IPS-15b (cell line): ENCODE measurements around the gene PPP2R2C.

Source experiments
- H3K27me3 ChIP-seq: one replicate; pipeline ENCODE4 v1.6.1; 2013; ENCODE audit warnings: low read length; ENCODE audit not compliant: control insufficient read depth, insufficient read depth
- H3K36me3 ChIP-seq: one replicate; pipeline ENCODE4 v1.6.1; 2013; ENCODE audit warnings: low read length; ENCODE audit not compliant: control insufficient read depth, insufficient read depth
- H3K4me1 ChIP-seq: one replicate; pipeline ENCODE4 v1.6.1; 2013; ENCODE audit warnings: mild to moderate bottlenecking, low read length; ENCODE audit not compliant: control insufficient read depth, insufficient read depth
- H3K4me3 ChIP-seq: one replicate; pipeline ENCODE4 v1.5.1; 2013; ENCODE audit warnings: low read depth, low read length
- H3K9ac ChIP-seq: one replicate; pipeline ENCODE4 v1.6.1; 2013; ENCODE audit warnings: low read depth, mild to moderate bottlenecking, low read length
- H3K9me3 ChIP-seq: one replicate; pipeline ENCODE4 v1.6.1; 2013; ENCODE audit warnings: mild to moderate bottlenecking, low read length; ENCODE audit not compliant: control insufficient read depth, insufficient read depth

The PPP2R2C gene

DNA sequence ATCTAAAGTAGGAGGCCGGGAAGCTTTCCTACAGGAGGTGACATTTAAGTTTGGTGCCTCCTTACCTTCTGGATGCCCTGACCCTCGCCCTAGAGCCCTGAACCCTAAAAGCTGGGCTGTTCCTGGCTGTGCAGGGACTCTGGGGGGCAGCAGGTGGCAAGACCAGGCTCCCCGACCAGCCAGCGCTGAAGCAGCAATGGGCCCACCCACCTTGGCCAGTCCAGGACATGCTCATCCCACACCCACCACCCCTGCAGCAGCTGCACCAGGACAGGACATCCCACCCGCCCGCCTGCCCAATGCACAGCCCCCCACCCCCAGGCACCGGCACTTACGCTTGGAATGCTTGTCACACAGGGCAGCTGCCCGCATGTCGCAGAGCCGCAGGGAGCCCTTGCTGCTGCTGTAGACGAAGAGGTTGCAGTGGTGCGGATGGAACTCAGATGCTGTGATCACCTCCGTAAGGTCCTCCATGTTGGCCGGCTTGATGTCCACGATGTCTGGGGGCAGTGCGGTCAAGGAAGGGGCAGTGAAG, 124.8 kb downstream of the PPP2R2C start:
- Histone ChIP-seq H3K4me1 (no peaks in the 10 kb centered on the region), H3K9me3 (no peaks in the 10 kb centered on the region), H3K27me3 (no peaks in the 10 kb centered on the region), H3K36me3 (no peaks in the 10 kb centered on the region), H3K4me3 (no peak overlapping the region), H3K9ac (no peak overlapping the region)

DNA sequence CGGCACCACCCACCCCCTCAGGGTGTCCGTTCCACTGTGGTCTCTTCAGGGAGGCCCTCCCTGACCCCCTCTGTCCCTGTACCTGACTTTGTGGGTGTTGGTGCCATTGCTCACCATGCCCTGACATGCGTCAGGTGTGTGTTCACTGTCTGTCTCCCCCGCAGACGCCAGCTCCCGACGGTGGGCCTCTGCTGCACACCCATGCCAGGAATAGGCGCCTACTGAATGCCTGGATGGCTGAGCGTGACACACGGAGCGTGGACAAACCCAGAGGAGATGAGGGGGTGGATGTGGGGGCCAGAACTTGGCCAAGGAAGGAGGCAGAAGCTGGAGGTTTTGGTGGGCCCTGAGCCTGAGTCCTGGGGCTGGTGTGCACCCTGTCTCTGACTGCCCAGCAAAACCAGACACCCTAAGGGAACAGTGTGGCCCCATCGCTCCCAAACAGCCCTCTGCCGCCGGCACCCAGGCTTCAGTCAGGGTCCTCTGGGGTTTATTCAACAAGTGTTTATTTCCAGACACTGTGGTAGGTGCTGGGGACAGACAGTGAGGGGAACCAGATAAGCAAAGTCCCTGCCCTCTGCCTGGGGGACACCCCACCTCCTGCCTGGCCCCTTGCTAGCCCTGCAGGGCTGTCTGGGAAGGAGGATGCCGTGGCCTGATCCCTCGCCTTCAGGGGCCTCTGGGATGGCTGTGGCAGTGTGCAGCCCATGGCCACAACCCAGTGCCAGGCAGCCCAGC, 125.9 kb downstream of the PPP2R2C start:
- Histone ChIP-seq H3K4me3 (no peak overlapping the region), H3K4me1 (no peaks in the 10 kb centered on the region), H3K36me3 (no peaks in the 10 kb centered on the region), H3K9ac (no peak overlapping the region), H3K27me3 (no peaks in the 10 kb centered on the region), H3K9me3 (no peaks in the 10 kb centered on the region)

DNA sequence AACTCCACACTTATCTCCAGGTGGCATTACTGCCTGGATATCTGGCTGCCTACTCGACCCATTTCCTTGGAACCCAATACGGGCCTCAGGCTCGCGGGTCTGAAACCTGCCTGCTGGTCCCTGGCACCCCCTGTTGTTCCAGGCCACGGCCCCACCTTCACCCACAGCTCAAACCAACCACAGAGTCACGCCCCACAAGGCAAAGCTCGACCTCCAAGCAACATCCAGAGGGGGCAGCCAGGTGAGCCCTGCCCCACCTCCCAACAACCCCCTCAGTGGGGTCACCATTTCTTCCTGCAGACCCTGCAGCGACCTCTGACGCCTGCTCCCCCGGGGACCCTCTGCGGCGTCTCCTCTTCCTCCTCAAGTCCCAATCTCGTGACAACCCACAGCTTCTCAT, 126.5 kb downstream of the PPP2R2C start:
- Histone ChIP-seq H3K4me3 (no peak overlapping the region), H3K4me1 (no peaks in the 10 kb centered on the region), H3K36me3 (no peaks in the 10 kb centered on the region), H3K9ac (no peak overlapping the region), H3K9me3 (no peaks in the 10 kb centered on the region), H3K27me3 (no peaks in the 10 kb centered on the region)

DNA sequence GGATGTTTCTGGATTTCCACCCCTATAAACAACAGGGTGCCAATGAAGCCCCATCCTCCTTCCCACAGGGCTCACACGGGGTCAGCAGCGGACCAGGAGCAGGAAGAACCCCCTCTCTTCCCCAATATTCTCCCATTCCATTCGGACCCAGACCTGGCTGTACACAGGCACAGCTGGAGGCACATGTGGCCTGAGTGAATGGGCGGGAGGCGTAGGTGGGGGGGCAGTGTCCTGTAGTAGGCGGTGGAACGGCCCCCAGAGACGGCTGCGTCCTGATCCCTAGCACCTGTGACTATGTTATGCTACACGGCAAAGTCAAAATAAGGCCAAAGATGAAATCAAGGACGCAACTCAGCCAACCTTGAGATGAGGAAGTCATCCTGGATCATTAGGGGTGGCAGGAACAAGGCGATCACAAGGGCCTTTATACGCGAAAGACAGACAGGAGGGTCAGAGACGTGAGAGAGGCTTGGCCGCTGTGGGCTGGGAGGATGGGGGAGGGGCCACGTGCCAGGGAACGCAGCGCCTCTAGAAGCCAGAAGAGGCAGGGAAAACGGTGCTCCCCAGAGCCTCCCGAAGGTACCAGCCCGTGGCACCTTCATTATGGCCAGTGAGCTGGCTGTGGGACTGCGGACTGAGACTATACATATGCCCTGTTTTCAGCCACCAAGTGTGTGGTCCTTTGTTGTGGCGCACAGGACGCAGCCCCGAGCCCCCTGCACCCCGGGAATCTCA, 127.2 kb downstream of the PPP2R2C start:
- Histone ChIP-seq H3K9me3 (no peaks in the 10 kb centered on the region), H3K4me3 (no peak overlapping the region), H3K4me1 (no peaks in the 10 kb centered on the region), H3K36me3 (no peaks in the 10 kb centered on the region), H3K9ac (no peak overlapping the region), H3K27me3 (no peaks in the 10 kb centered on the region)

DNA sequence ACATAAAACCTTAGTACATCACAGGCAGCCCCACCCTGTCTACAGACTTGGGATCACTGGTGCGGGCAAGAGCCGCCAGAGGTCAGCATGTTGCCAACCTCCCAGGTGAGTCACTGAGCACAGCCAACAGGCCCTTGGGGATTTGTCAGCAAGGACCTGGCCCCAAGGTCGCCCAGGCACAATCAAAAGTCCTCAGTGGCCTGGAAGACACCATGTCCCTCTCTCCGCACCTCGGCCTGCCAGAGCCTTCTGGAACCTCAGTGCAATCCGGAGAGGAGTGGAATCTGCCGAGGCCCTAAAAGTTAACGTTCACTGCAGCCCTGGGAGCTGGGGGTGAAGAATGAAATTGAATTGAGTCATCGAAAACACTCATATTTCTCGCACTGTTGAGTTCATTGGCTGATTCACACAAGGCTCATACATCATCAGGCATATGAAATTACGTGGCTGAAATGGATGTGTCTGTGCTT, 128.4 kb downstream of the PPP2R2C start:
- Histone ChIP-seq H3K36me3 (no peaks in the 10 kb centered on the region), H3K4me3 (no peak overlapping the region), H3K4me1 (no peaks in the 10 kb centered on the region), H3K27me3 (no peaks in the 10 kb centered on the region), H3K9me3 (no peaks in the 10 kb centered on the region), H3K9ac (no peak overlapping the region)

DNA sequence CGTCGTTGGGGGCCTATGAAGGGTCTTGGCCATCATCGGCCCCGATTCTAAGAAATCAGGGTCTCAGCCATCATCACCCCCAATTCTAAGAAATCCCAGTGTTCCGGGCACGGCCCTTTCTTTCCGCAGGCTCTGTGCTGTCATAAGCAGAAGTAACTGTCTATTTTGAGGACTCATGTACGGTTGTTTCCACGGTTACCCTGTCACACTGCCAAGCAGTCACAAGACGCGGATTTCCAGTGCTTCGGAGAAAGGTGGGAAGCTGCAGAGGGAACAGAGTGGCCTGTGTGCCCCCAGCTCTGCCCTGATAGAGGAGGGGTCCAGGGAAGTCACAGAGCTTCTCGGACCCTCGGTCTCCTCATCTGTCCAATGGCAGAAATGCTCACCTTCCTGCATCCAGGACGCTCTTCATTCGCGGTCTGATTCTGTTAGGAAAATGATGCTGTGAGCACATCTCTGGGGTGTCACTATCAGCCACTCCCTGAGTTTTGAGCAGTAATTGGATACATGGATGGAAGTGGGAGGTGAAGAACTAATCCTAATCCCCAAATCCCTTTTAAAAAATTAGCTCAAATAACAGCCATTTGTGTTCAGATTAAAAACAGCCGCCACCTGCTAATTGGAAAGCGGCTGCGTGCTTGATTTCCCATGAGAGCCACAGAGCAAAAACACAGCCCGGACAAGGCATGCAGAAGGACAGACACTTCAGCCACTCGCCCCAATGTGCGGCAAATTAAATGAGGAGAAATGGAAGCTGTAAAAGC, 129.7 kb downstream of the PPP2R2C start:
- no peak overlapping the region for H3K9ac ChIP-seq
- no peaks in the 10 kb centered on the region for H3K27me3 ChIP-seq
- no peaks in the 10 kb centered on the region for H3K9me3 ChIP-seq
- no peaks in the 10 kb centered on the region for H3K36me3 ChIP-seq
- no peak overlapping the region for H3K4me3 ChIP-seq
- no peaks in the 10 kb centered on the region for H3K4me1 ChIP-seq

DNA sequence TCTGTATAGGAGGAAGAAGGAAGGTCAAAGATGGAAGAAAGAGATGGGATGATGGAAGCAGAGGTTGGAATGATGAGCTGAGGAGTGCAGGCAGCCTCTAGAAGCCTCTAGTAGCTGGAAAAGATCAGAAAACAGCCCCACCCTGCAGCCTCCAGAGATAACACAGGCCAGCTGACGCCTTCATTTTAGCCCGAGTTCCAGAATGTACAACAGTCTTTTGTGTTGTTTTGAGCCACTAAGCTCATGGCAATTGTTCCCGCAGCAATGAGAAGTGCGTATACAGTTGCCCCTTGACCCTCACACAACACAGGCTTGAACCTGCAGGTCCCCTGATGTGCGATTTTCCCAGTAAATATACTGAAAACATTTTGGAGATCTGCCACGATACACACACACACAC, 130.7 kb downstream of the PPP2R2C start:
- H3K27me3 ChIP-seq, result no peaks in the 10 kb centered on the region
- H3K9ac ChIP-seq, result no peak overlapping the region
- no peaks in the 10 kb centered on the region for H3K36me3 ChIP-seq
- no peaks in the 10 kb centered on the region for H3K4me1 ChIP-seq
- no peaks in the 10 kb centered on the region for H3K9me3 ChIP-seq
- H3K4me3 ChIP-seq, result no peak overlapping the region

DNA sequence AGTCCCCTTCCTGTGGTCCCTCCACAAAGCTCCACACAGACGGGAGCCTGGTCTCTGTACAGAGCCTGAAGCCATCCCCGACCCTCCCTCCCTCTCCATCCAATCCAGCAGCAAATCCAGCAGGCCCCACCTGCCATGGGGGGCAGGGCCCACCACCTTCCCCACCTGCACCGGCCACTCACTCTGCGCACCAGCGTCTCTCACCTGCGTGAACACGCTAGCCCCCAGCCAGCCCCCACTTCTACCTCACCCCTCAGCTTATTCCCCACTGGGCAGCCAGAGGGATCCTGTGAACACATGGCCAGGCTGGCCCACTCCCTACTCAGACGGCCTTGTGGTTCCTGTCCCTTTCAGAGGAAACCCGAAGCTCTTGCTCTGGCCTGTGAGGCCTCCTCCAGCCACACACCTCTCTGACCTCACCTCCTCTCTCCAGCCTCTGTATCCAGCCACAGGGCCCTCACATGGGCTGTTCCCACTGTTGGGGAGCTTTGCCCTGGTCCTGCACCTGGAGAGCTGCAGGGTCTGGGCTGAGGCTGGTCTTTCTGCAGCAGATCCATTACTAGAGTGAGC, 131.9 kb downstream of the PPP2R2C start:
- H3K36me3 ChIP-seq, result no peaks in the 10 kb centered on the region
- H3K4me1 ChIP-seq, result no peaks in the 10 kb centered on the region
- no peaks in the 10 kb centered on the region for H3K9me3 ChIP-seq
- no peak overlapping the region for H3K4me3 ChIP-seq
- H3K9ac ChIP-seq, result no peak overlapping the region
- H3K27me3 ChIP-seq, result no peaks in the 10 kb centered on the region

DNA sequence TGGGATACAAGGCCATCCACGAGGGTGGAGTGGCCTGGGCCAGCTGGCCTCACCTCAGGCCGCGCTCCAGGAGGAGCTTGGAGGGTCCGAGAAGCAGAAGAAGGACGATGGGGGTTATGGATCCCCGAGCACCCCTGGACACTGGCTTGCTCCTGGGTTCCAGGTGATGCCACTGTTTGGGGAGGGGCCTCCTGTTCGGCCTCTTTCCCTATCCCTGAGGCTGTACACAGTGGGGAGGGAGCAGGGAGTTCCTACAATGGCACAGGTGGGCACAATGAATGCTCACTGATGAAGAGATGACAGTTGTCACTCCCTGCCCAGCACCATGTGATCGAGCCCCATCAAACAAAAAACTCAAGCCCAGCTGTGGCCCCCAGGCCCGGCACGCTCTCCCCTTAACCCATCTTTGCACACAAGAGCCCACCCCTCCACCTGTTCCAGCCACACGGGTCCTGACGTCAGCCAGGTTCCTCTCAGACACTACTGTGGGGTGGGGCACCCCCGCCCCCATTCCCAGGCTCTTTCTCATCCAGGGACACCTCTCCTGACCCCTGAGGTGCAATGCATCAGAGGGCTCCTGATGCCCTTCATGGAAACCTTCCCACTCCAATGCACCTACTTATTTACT, 132.5 kb downstream of the PPP2R2C start:
- no peaks in the 10 kb centered on the region for H3K9me3 ChIP-seq
- no peaks in the 10 kb centered on the region for H3K36me3 ChIP-seq
- no peaks in the 10 kb centered on the region for H3K27me3 ChIP-seq
- no peak overlapping the region for H3K9ac ChIP-seq
- H3K4me1 ChIP-seq, result no peaks in the 10 kb centered on the region
- H3K4me3 ChIP-seq, result no peak overlapping the region

DNA sequence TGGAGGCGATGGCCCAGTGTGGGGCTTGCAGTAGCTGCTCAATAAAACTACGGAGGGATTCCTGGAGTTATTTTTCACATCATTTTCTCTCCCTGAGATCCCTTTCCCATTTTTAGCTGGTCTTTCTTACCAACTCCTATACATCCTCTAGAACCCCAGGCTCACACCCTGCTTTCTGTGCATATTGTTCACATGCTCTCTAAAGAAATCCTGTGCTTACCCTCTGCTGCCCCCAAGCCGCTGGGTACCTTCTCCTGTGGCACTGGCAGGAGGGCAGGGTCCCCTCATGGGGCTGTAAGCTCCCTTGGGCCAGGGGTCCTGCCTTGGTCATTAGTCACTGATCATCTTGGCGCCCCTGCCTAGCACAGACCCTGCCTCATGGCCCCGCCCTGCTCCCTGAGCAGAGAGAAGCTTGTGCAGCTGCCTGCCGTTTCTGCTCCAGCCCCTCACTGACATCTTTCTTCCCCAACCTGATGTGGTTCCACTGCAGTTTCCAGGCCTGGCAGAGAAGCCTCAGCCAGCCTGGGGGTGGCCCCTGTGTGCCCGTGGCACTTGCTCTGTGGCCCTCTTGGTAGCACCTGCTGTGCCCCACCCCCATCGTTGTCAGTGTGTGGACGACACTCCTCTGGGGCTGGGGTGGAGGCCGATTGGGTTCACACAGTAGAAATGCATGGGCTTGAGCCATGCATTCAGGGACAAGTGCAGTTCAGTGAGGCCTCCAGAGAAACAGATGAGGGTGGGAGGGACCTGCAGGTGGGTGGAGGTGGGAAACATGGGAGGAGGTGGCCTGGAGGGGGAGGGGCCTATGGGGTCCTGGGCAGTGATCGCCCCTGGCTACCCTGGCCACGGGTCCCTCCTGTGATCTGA, 133.2 kb downstream of the PPP2R2C start:
- H3K4me1 ChIP-seq, result no peaks in the 10 kb centered on the region
- H3K9ac ChIP-seq, result no peak overlapping the region
- H3K4me3 ChIP-seq, result no peak overlapping the region
- H3K27me3 ChIP-seq, result no peaks in the 10 kb centered on the region
- H3K9me3 ChIP-seq, result peaks cover under 1% of the 10 kb centered on the region
- H3K36me3 ChIP-seq, result no peaks in the 10 kb centered on the region
